ENCODE measurements around the gene KPNA4. TPM values are rescaled to one million over a fixed set of nuclear protein-coding genes. Genes with fewer than 3 reads are reported as not detected.
"Not testable (repeated sequence)": the region's sequence is repeated elsewhere in the genome, so short reads cannot be mapped to it uniquely, and the experiment has no call there.

KPNA4 gene
- total RNA-seq, 1 donor from 2014 or later, result 49.3 TPM

DNA sequence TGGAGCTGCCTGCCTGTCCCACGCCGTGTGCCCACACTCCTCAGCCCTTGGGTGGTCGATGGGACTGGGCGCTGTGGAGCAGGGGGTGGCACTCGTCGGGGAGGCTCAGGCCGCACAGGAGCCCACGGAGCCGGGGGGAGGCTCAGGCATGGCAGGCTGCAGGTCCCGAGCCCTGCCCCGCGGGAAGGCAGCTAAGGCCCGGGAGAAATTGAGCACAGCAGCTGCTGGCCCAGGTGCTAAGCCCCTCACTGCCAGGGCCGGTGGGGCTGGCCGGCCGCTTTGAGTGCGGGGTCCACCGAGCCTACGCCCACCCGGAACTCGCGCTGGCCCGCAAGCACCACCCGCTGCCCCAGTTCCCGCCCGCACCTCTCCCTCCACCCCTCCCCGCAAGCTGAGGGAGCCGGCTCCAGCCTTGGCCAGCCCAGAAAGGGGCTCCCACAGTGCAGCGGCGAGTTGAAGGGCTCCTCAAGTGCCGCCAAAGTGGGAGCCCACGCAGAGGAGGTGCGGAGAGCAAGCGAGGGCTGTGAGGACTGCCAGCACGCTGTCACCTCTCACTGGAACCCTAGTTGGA, 8.7 kb upstream of the KPNA4 start:
- intact Hi-C loops (cut with micrococcal nuclease), result not testable (repeated sequence)

DNA sequence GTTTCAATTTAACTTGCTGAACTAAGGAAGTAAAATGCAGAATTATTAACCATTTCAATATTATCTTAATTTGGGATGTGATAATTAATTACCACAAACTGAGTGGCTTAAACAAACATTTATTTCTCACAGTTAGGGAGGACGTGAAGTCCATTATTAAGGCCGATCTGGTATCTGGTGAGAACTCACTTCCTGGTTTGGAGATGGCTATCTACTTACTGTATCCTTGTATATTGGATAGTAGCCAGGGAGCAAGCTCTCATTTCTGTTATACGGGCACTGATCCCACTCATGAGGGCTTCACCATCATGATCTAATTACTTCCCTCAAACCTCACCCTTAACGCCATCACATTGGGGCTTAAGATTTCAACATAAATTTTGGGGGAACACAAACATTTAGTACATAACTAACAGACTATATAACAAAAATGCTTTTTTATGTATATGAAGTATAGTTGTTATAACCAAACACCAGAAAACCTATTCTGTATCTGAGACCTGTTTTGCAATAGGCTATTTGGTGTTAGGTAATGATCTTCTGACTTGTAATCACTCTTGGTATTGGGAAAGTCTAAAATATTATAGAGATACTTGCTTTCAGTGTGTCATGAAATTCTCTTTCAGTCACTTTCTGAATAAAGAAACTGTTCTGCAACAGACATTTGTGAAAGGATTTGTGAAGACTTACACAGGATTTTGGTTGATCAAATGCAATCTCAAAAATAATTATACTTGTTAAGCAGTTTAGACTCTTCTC, 4.7 kb upstream of the KPNA4 start:
- intact Hi-C loops (cut with micrococcal nuclease), result loop anchor here (10.0 kb wide), 2 partner anchors 855 to 1925 kb away; partner anchors contain the start of gene GFM1

DNA sequence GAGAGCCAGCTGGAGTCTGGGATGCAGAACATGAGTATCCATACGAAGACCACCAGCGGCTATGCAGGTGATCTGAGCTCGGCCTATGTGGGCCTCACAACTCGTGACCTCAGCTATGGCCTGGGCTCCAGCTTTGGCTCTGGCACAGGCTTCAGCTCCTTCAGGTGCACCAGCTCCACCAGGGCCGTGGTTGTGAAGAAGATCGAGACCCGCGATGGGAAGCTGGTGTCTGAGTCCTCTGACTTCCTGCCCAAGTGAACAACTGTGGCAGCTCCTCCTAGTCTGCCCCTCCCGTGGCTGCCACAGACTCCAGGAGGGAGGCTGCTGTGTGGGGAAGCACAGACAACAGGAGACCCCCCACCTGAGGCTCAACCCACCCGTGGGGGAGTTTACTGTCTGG, 3.6 kb upstream of the KPNA4 start:
- intact Hi-C loops (cut with micrococcal nuclease), result loop anchor here (10.0 kb wide), 2 partner anchors 856 to 1924 kb away; partner anchors contain the start of gene GFM1

DNA sequence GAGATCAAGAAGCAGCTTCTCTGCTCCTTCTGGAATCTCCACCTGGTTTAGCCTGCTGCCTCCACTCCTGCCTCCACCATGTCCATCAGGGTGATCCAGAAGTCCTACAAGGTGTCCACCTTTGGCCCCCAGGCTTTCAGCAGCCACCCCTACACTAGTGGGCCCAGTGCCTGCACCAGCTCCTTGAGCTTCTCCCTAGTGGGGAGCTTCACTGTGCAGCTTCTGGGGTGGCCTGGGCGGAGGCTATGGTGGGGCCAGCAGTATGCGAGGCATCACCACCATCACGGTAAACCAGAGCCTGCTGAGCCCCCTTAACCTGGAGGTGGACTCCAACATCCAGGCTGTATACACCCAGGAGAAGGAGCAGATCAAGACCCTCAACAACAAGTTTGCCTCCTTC, 2.4 kb upstream of the KPNA4 start:
- intact Hi-C loops (cut with micrococcal nuclease), result loop anchor here (10.0 kb wide), 2 partner anchors 857 to 1923 kb away; partner anchors contain the start of gene GFM1

DNA sequence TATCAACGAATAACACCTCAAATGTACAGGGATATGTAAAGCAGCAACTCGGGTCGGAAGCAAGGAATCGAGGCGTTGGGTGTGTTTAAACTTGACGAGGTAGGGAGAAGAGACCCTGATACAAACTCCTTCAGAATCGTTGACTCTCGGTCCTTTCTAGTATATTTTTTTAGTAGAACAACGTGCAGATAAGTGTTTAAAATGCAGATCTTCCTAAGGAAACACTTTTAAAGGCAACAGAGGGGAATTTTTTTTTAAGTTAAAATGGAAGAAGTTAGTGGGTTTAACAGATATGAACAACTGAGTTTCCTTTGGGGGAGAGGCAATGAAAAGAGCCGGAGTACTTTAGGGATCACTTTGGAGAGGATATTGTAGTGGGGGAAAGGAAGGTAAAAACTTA, 1.1 kb upstream of the KPNA4 start:
- intact Hi-C loops (cut with micrococcal nuclease), result loop anchor here (10.0 kb wide), 2 partner anchors 858 to 1922 kb away; partner anchors contain the start of gene GFM1

DNA sequence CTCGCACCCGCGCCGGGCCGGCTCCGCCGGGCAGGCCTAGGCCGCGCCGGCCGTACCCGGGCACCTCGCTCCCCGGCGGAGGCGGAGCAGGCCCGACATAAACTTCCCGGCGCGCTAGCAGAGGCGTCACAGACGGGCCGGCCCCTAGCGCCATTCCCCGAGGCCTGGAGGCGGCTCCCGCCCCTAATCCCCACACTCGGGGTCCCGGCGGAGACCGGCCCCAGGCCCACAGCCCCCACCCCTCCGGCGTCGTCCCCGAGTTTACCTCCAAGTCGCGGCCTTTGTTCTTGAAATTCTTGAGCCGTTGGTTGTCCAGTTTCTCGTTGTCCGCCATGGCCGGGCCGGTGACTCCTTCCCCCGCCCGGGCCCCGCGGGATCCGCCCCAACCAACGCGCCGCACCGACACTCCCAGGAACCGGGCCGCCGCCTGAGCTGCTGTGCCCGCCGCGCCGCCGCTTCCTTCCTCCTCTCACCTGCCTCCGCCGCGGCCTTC, 376 bp downstream of the KPNA4 start:
- intact Hi-C loops (cut with micrococcal nuclease), result loop anchor here (1.0 to 10.0 kb wide), 13 partner anchors 116 to 1920 kb away; partner anchors contain the start of genes GFM1, IFT80, IL12A and MFSD1

DNA sequence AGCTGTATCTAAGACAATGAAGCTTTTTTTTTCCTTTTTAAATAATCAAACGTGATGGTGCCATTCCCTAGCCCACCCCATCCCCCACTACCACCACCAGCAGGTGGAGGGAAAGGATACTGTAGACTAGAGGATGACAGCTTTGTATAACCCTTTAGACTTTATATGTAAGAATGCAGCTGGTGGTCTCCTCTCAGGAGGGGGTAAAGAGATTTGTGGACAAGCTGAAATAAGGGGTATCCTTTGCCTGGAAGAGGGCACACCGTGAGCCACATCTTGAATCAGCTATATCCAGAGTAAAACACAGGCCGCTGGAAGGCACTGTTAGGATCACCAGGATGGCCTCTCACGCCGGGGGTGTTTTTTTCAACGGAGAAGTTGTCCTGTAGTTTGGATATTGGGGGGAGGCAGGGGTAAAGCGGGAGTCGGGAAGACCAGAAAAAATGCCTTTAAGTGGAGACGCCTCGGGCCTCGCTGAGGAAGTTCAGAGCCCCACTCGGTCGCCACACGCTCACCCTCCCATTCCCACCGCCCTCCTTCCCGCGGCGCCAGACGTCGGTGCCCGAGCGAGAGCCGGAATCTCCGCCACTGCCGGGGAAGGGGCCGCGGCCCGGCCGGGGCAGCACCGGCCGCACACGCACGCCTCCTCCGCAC, 986 bp downstream of the KPNA4 start:
- intact Hi-C loops (cut with micrococcal nuclease), result loop anchor here (5.0 to 10.0 kb wide), 4 partner anchors 860 to 1920 kb away; partner anchors contain the start of genes GFM1 and MFSD1

DNA sequence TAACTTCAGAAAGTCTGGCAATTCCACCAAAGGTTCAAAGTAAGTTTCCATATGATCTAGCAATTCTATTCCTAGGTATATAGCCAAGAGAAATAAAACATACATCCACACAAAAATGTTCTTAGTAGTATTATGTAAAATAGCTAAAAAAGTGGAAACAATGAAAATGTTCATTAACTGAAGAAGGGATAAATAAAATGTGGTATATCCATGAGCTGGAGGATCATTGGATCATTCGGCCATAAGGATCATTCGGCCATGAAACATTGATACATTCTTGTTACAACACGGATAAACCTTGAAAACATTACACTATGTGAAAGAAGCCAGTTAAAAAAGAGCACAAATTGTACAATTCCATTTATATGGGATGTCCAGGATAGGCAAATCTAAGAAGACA, 2.4 kb downstream of the KPNA4 start:
- intact Hi-C loops (cut with micrococcal nuclease), result loop anchor here (2.0 to 10.0 kb wide), 5 partner anchors 34 to 1918 kb away; partner anchors contain the start of genes GFM1 and MFSD1

DNA sequence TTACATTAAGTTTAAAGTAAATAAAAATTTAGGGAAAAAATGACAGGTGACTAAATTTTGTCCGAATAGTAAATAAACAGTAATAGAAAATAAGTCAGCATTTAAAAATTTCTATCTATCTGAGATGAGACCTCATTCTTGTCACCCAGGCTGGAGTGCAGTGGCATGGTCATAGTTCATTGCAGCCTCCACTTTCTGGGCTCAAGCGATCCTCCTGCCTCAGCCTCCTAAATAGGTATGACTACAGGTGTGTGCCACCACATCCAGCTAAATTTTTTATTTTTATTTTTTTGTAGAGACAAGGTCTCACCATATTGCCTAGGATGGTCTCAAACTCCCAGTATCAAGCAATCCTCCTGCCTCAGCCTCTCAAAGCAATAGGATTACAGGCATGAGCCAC, 7.8 kb downstream of the KPNA4 start:
- intact Hi-C loops (cut with micrococcal nuclease), result no loop called here

DNA sequence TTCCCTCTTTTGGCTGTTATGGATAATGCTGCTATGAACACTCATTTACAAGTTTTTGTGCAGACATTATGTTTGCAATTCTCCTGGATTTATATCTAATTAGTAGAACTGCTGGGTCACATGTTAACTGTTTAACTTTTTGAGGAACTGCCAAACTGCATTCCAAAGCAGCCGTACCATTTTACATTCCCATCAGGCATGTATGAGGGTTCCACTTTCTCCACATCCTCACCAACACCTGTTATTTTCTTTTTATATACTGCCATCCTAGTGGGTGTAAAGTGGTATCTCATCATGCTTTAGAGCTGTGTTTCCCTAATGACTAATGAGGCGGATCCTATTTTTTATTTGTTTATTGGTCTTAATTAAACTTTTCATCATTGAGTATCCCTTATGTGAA, 9.2 kb downstream of the KPNA4 start:
- intact Hi-C loops (cut with micrococcal nuclease), result no loop called here

DNA sequence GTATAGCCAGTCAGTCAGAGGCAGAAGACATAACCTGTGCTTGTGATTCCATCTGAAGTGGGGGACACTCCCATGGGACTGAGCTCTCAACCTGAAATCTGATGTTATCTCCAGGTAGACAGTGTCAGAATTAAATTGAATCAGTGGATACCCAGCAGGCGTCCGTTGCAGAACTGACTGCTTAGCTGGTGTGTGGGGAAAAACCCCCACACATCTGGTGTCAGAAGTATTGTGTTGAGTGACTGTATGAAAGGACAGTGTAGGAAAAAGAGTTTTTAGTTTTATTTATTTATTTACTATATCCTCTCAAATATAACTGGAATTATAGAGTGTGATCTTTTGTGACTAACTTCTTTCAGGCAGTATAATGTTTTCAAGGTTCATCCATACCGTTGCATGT, 10.4 kb downstream of the KPNA4 start:
- intact Hi-C loops (cut with micrococcal nuclease), result no loop called here

DNA sequence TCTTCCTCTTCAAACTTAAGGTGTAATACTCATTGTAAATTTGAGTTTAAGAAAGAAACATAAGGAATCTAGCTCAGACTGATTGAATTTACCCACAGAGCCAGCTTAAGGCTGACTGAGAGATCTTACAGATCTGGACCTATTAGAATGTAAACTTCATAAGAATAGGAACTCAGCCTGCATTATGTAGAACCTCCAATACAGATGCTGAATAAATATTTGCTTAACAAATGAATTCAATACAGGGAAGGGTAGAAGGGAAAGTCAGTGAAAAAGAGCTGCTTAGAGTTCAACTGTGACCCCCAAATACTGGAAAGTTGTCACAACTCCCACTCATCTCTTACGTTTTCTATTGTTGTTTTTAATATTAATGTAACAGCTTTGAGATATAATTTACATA, 11.5 kb downstream of the KPNA4 start:
- intact Hi-C loops (cut with micrococcal nuclease), result no loop called here

DNA sequence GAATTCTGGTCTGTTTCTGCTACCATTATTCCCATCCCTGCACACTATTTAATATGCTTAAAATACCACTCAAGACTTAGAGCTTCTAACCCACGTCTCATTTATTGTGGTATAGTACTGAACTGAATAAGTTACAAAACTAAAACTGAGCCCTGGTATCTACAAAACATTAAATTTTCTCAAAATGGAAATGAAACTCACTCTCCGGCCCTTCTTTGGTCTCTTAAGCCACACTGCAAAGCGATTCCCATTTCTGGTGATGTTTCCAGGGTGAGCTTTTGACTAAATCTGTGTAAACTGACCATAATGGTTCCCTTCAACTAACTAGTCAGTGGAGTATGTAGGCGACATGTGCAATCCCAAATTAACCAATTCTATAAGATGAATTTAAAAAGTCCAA, 18.6 kb downstream of the KPNA4 start:
- intact Hi-C loops (cut with micrococcal nuclease), result no loop called here

DNA sequence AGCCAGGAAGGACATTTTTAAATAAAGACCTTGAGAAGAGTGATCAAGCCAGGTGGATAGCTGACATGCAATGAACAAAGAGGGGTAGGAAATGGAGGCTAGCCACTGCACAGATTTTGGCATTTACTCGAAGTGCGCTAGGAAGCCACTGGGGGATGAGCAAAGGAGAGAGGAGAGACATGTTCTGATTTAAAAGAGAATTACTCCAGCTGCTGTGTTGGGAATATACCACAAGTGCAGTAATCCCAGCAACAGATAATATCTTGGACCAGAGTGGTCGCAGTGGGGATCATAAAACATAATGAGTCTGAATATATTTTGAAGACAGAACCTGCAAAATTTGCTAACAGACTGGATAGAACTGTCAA, 19.9 kb downstream of the KPNA4 start:
- intact Hi-C loops (cut with micrococcal nuclease), result no loop called here

DNA sequence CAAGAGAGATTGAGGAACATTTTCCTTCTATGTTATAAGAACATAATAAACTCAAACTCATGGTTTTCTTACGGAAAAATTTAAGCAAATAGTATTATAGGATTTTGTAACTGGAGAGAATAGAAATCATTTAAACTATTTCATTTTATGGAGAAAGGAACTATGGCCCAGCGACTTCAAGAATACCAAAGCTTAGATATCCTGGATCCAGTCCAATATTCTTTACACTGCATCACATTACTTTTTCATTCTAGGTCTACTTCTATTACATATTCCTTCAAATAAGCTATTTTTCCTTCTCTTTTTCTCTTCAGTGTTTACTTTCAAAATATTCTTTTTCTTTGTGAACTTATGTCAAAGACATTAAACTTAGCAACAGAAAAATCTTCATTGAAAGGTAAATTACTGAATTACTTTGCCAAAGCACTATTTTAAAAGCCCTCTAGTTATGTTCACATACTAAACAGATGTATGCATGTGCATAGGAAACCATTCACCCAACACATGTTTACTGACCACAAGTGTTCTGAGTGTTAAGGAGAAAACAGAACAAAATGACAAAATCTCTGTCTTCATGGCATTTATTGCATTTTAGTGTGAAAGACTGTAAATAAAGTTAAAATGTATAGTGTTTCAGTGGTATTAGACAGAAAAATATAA, 20.4 kb downstream of the KPNA4 start:
- intact Hi-C loops (cut with micrococcal nuclease), result no loop called here

DNA sequence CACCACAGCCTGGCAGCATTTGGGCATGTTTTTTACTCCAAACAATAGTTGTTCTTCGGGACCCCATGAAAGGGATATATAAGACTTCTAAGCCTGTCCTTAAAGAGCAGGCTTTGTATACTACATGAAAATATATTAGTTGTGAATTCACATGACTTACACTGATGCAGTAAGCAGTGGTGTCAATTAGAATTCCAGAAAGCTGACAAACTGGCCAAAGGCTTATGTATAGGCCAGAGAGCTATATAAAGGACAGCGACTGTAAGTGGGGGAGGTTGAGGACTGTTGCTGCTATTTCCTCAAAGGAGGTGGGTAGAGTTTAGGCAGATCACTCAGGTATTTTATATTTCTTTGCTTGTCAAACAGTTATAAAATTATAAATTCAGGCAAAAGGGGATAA, 24.8 kb downstream of the KPNA4 start:
- intact Hi-C loops (cut with micrococcal nuclease), result no loop called here

DNA sequence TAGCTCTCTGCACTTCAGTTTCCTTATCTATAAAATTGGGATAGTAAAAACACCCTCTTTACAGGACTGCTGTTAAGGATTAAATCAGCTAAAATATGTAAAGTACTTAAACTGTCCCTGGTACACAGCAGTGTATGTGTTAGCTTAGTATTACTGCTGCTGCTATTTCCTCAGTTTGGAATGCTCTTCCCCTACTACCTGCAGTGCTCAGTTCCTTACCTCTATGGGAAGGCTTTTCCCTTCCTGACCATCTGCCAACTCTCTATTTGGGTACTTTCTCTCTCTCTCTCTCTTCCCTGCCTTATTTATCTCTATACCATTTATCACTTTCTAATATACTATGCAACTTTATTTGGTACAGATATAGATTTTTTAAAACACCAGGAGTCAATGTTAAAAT, 26.5 kb downstream of the KPNA4 start:
- intact Hi-C loops (cut with micrococcal nuclease), result no loop called here

DNA sequence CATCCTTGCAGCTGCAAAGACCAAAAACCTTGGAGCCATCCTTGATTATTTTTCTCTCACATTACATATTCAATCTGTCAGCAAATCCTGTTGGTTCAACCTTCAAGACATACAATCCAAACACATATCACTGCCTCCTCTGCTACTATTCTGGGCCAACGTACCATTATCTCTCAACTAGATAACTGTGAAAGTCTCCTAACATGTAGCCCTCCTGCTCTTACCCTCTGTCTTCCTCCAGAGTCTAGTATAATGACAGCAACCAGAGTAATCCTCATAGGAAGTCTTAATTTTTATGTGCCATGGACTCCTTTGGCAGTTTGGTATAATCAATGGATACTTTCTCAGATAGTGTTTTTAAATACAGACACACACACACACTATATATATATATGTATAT, 27.6 kb downstream of the KPNA4 start:
- intact Hi-C loops (cut with micrococcal nuclease), result no loop called here

DNA sequence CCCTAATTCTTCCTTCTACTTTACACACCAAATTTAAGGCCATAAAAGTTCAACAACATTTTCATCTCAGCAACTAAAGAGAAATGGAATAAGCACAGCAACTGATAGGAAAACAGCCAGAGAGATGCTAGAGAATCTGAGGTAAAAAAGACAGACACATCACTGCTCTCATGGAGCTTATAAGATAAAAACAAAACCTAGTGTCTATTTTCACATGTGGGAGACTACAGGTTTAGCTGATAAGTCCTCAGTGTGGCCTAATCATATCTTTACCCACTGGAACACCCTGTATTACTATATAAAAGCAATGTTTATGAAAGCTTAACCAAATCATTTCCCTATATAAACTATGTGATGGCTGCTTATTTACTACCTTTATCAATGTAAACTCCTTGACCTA, 33.0 kb downstream of the KPNA4 start:
- intact Hi-C loops (cut with micrococcal nuclease), result no loop called here

DNA sequence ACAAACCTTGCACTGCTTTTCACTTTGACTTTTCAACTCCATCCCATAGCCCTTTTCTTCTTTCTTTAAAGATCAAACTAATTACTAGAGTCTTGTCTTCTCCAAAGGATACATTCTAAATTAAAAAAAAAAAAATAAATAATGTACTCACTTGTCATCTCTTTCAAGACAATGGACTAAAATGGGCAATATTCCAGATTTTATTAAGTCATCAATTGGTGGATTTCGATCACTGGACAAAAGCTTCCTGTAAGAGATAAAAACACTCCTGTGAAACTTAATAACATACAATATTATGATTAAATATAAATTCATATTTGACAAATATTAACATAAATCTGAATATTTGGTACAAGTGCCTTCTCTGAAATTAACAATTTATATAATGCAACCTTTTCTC, 34.1 kb downstream of the KPNA4 start:
- intact Hi-C loops (cut with micrococcal nuclease), result no loop called here

DNA sequence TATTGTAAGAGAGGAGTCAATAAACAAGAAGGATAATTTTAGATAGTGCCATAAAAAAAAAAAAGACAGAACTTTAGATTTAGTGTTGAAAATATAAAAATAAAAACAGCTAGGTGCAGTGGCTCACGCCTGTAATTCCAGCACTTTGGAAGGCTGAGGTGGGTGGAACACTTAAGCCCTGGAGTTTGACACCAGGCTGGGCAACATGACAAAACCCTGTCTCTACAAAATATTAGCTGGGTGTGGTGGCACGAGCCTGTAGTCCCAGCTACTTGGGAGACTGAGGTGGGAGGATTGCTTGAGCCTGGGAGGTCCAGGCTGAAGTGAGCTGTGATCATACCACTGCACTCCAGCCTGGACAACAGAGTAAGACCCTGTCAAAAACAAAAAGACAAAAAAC, 49.0 kb downstream of the KPNA4 start:
- intact Hi-C loops (cut with micrococcal nuclease), result not testable (repeated sequence)

DNA sequence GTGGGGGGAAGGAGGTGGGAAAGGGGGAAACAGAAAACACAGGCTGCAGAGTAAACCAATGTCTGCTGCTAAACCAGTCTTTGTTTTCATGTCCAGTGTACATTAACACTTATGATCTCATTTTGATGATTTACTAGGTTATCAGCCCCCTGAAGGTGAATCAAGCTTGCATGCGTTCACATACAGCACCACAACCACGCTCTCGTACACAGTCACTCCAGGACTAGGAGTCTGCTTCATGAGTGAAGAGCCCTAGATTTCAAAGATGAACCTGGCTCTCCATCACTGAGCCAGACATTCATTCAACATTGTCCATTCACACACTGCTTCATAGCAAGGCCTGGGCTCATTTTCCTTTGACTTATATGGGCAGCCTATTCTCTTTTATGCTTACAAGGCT, 64.0 kb downstream of the KPNA4 start:
- intact Hi-C loops (cut with micrococcal nuclease), result no loop called here

All from T-helper 1 cell treated with Interleukin-12 subunit alpha and Interleukin-12 subunit beta and Interleukin-4 antibody, amounts not matched to agents 30 ng/mL and 1 ng/mL, for 36 hours (primary cell).